HCT116 (cell line): ENCODE data around the gene TRMT1. TPM values are rescaled to one million over a fixed set of nuclear protein-coding genes. Genes with fewer than 3 reads are reported as not detected.

ENCODE experiments used
- ATAC-seq: fragments of 200-7000 bp; cut with Tn5 transposase; 2 replicates; pipeline ENCODE4 v1.9.1; 2020; ENCODE audit warnings: mild to moderate bottlenecking, moderate library complexity
- BruUV-seq: library from RNA; stranded (reverse); fragments of 400-500 nt; replicated peaks from 2 replicates; lab custom pipeline; 2021; lab: Mats Ljungman, UMichigan
- CTCF ChIA-PET: fragments of 300-600 bp; sonication (Branson Sonifier 250); formaldehyde crosslinking; loops from one replicate; lab custom pipeline; 2021; ENCODE audit warnings: antibody characterized with exemption; lab: Charles Lee
- POLR2A ChIA-PET: fragments of 300-600, 350-600 bp; sonication (Branson Sonifier 250); formaldehyde crosslinking; loops from one replicate; lab custom pipeline; 2021; ENCODE audit warnings: antibody characterized with exemption; lab: Charles Lee
- RAD21 ChIA-PET, 2 experiments: fragments of 300-600 bp; sonication (Branson Sonifier 250); formaldehyde crosslinking; loops; one replicate each; lab custom pipeline; 2023; ENCODE audit warnings: low total read pairs in 2 of 2; ENCODE audit not compliant: uncharacterized antibody in 2 of 2, unreplicated experiment in 2 of 2, low non-redundant PET in 1 of 2; lab: Charles Lee
- DNase-seq: peaks from one replicate; pipeline ENCODE4 v3.0.0-alpha.2; 2010; ENCODE audit warnings: low read depth, low spot score
- H2AFZ ChIP-seq: fragments of 200-600 bp; shearing (Covaris generic), sonication (generic); 2 replicates; pipeline ENCODE4 v1.6.1; 2017; ENCODE audit warnings: low read depth, mixed run types, mixed read lengths, antibody characterized with exemption, low read length; ENCODE audit not compliant: poor library complexity, severe bottlenecking
- H3K27ac ChIP-seq: 2 replicates; pipeline ENCODE4 v1.5.1; 2012; ENCODE audit warnings: low read depth, low read length
- H3K27me3 ChIP-seq: fragments of 200-600 bp; sonication (generic); 2 replicates; pipeline ENCODE4 v1.6.1; 2016; ENCODE audit warnings: mixed run types, low read length, mixed read lengths; ENCODE audit not compliant: insufficient read depth
- H3K36me3 ChIP-seq, 2 experiments: fragments of 200-500 bp in 1 of 2; fragments of 200-600 bp in 1 of 2; sonication (Bioruptor generic) in 1 of 2; sonication (generic) in 1 of 2; 2 replicates each; pipeline versions ENCODE4 v1.5.1 to v1.6.1; 2014 to 2016; ENCODE audit warnings: low read length in 2 of 2, inconsistent platforms in 1 of 2, mixed read lengths in 1 of 2, mixed run types in 1 of 2; ENCODE audit not compliant: insufficient read depth in 2 of 2, control insufficient read depth in 1 of 2
- H3K4me1 ChIP-seq, 2 experiments: fragments of 200-600 bp in 1 of 2; sonication (generic) in 1 of 2; 2 replicates each; pipeline versions ENCODE4 v1.5.1 to v1.6.1; 2012 to 2017; ENCODE audit warnings: low read length in 2 of 2, inconsistent platforms in 1 of 2, mild to moderate bottlenecking in 1 of 2, mixed read lengths in 1 of 2, mixed run types in 1 of 2, moderate library complexity in 1 of 2; ENCODE audit not compliant: insufficient read depth in 2 of 2, control insufficient read depth in 1 of 2
- H3K4me2 ChIP-seq: fragments of 200-600 bp; sonication (generic); 2 replicates; pipeline ENCODE4 v1.6.1; 2017; ENCODE audit warnings: mixed run types, low read length, mixed read lengths
- H3K4me3 ChIP-seq, 2 experiments: fragments of 200-600 bp in 1 of 2; sonication (generic) in 1 of 2; replicated peaks in 1 of 2; 2 replicates each; pipeline ENCODE4 v1.5.1; 2011 to 2016; ENCODE audit warnings: low read length in 2 of 2, control low read depth in 1 of 2, low read depth in 1 of 2, mild to moderate bottlenecking in 1 of 2, mixed read lengths in 1 of 2, mixed run types in 1 of 2
- H3K79me2 ChIP-seq: fragments of 200-600 bp; sonication (generic); 2 replicates; pipeline ENCODE4 v1.6.1; 2017; ENCODE audit warnings: mild to moderate bottlenecking, mixed run types, low read length, moderate library complexity, mixed read lengths; ENCODE audit not compliant: insufficient read depth
- H3K9ac ChIP-seq: fragments of 200-600 bp; sonication (generic); 2 replicates; pipeline ENCODE4 v1.6.1; 2016; ENCODE audit warnings: low read length, mixed read lengths
- H3K9me2 ChIP-seq: fragments of 200-600 bp; sonication (generic), shearing (Covaris generic); 2 replicates; pipeline ENCODE4 v1.6.1; 2017; ENCODE audit warnings: mixed run types, mild to moderate bottlenecking, moderate library complexity; ENCODE audit not compliant: insufficient read depth
- H3K9me3 ChIP-seq, 2 experiments: fragments of 200-500 bp in 1 of 2; fragments of 200-600 bp in 1 of 2; sonication (Bioruptor generic) in 1 of 2; sonication (generic) in 1 of 2; 2 replicates each; pipeline ENCODE4 v1.6.1; 2014 to 2017; ENCODE audit warnings: low read length in 2 of 2, mixed read lengths in 2 of 2, inconsistent platforms in 1 of 2, low read depth in 1 of 2, mild to moderate bottlenecking in 1 of 2, mixed run types in 1 of 2, moderate library complexity in 1 of 2; ENCODE audit not compliant: control insufficient read depth in 1 of 2, insufficient read depth in 1 of 2
- H4K20me1 ChIP-seq: fragments of 200-600 bp; sonication (generic), shearing (Covaris generic); 2 replicates; pipeline ENCODE4 v1.6.1; 2017; ENCODE audit warnings: mixed run types, mild to moderate bottlenecking, moderate library complexity; ENCODE audit not compliant: insufficient read depth
- CEBPB ChIP-seq: IDR thresholded peaks from 2 replicates; pipeline ENCODE4 v1.6.1; 2012; ENCODE audit warnings: low read depth
- EGR1 ChIP-seq: IDR thresholded peaks from 2 replicates; pipeline ENCODE4 v1.6.1; 2012; ENCODE audit warnings: low read depth
- EZH2 ChIP-seq: fragments of 200-600 bp; sonication (generic); IDR thresholded peaks from 2 replicates; pipeline ENCODE4 v1.6.1; 2017; ENCODE audit warnings: antibody characterized with exemption, mixed run types
- EZH2phosphoT487 ChIP-seq: fragments of 200-600 bp; IDR thresholded peaks from 2 replicates; pipeline ENCODE4 v1.6.1; 2018; ENCODE audit warnings: antibody characterized with exemption, borderline replicate concordance
- FOSL1 ChIP-seq: IDR thresholded peaks from 2 replicates; pipeline ENCODE4 v1.6.1; 2012; ENCODE audit warnings: low read depth
- JUND ChIP-seq: IDR thresholded peaks from 2 replicates; pipeline ENCODE4 v1.6.1; 2012
- POLR2A ChIP-seq: IDR thresholded peaks from 2 replicates; pipeline ENCODE4 v1.7.0; 2011; ENCODE audit warnings: borderline replicate concordance; ENCODE audit not compliant: insufficient read depth, insufficient read length; ENCODE audit errors: extremely low read depth
- POLR2AphosphoS5 ChIP-seq: IDR thresholded peaks from 2 replicates; pipeline ENCODE4 v1.6.1; 2011; ENCODE audit warnings: mild to moderate bottlenecking, low read depth, low read length, moderate library complexity
- RAD21 ChIP-seq: IDR thresholded peaks from 2 replicates; pipeline ENCODE4 v1.6.1; 2012; ENCODE audit warnings: low read depth, mild to moderate bottlenecking
- SIN3A ChIP-seq: IDR thresholded peaks from 2 replicates; pipeline ENCODE4 v1.6.1; 2012; ENCODE audit warnings: low read depth
- SRF ChIP-seq: IDR thresholded peaks from 2 replicates; pipeline ENCODE4 v1.6.1; 2012; ENCODE audit warnings: low read depth
- TCF7L2 ChIP-seq: IDR thresholded peaks from 2 replicates; pipeline ENCODE4 v1.7.0; 2011; ENCODE audit warnings: borderline replicate concordance, inconsistent platforms; ENCODE audit not compliant: insufficient read depth, insufficient read length; ENCODE audit errors: extremely low read depth
- ZFX ChIP-seq: fragments of 450-650 bp; IDR thresholded peaks from 2 replicates; pipeline ENCODE4 v1.6.1; 2017
- intact Hi-C: fragments of 100-400 bp; cut with micrococcal nuclease; formaldehyde crosslinking; loops from 2 replicates; pipeline ENCODE4 v1.10.0; 2022
- total RNA-seq: library from RNA; stranded (reverse); gene quantifications from one replicate; pipeline ENCODE4 v1.2.1, GENCODE V29; 2021; ENCODE audit not compliant: unreplicated experiment
- TF ChIP-seq, protein P1 (sequence below): IDR thresholded peaks from 2 replicates; pipeline ENCODE4 v1.6.1; 2012
- TF ChIP-seq, protein P2 (sequence below): IDR thresholded peaks from 2 replicates; pipeline ENCODE4 v1.6.1; 2012; ENCODE audit warnings: low read depth

TRMT1 gene
- total RNA-seq, 1 experiment from 2014 or later, result 84.4 TPM

GRCh38 chr19:13060233-13060963 lies 56.1 kb downstream of the TRMT1 start:
- Histone ChIP-seq H3K9me3 (no peaks in the 10 kb centered on the region), H2AFZ (peak overlapping the region; percentile 91), H3K4me3 (peak overlapping the region; percentile 51 to 66), H3K4me2 (peak overlapping the region; percentile 100), H3K27me3 (no peaks in the 10 kb centered on the region), H3K9me2 (no peaks in the 10 kb centered on the region), H4K20me1 (no peaks in the 10 kb centered on the region), H3K27ac (peak overlapping the region; percentile 78), H3K9ac (peak overlapping the region; percentile 68), H3K4me1 (peaks cover 50 to 64% of the 10 kb centered on the region in 2 experiments), H3K36me3 (no peaks in the 10 kb centered on the region), H3K79me2 (no peaks in the 10 kb centered on the region)
- TF ChIP-seq FOSL1, result no peak
- no peak for TF ChIP-seq SRF
- no peak for TF ChIP-seq EZH2
- TF ChIP-seq JUND, result no peak
- DNase-seq (no peak), ATAC-seq (peak; percentile 50)
- ChIA-PET RAD21 (interaction anchor here (0.6 to 4.5 kb wide), 17 partner anchors 10 to 211 kb away, joined by 3 to 30 read pairs (median 5); no protein-coding TSS in a partner anchor), CTCF (interaction anchor here (0.6 to 8.6 kb wide), 23 partner anchors 7 to 95 kb away, joined by 3 to 155 read pairs (median 6); no protein-coding TSS in a partner anchor), POLR2A (interaction anchor here (0.8 to 1.9 kb wide), 6 partner anchors 16 to 127 kb away, joined by 3 to 8 read pairs (median 4); partner anchors contain the start of gene FARSA)
- intact Hi-C loops, result no loop called here
- BruUV-seq, result no TSS peak

GRCh38 chr19:13058951-13059660 lies 57.4 kb downstream of the TRMT1 start:
- RAD21 ChIA-PET, result interaction anchor here (1.0 to 4.5 kb wide), 3 partner anchors 26 to 82 kb away, joined by 4 to 30 read pairs (median 20); no protein-coding TSS in a partner anchor
- no peak for ATAC-seq
- Histone ChIP-seq H3K4me1 (peaks cover 61 to 77% of the 10 kb centered on the region in 2 experiments), H3K79me2 (no peaks in the 10 kb centered on the region), H3K27me3 (no peaks in the 10 kb centered on the region), H3K9ac (no peak overlapping the region), H3K4me3 (no peak overlapping the region), H3K9me3 (no peaks in the 10 kb centered on the region), H2AFZ (no peak overlapping the region), H4K20me1 (no peaks in the 10 kb centered on the region), H3K9me2 (no peaks in the 10 kb centered on the region), H3K4me2 (no peak overlapping the region), H3K36me3 (no peaks in the 10 kb centered on the region), H3K27ac (no peak overlapping the region; the same call in 1 of the 2 replicates)
- POLR2A ChIA-PET, result interaction anchor here (0.9 to 1.2 kb wide), 2 partner anchors 14 to 126 kb away, joined by 3 read pairs; partner anchors contain the start of gene FARSA
- BruUV-seq, result no TSS peak
- CTCF ChIA-PET, result interaction anchor here (0.8 to 8.6 kb wide), 8 partner anchors 15 to 94 kb away, joined by 3 to 155 read pairs (median 16); no protein-coding TSS in a partner anchor
- intact Hi-C loops, result no loop called here
- no peak for DNase-seq
- no peak for TF ChIP-seq EGR1
- TF ChIP-seq TCF7L2, result no peak
- no peak for TF ChIP-seq CEBPB
- no peak for TF ChIP-seq POLR2A
- TF ChIP-seq, protein P1, sequence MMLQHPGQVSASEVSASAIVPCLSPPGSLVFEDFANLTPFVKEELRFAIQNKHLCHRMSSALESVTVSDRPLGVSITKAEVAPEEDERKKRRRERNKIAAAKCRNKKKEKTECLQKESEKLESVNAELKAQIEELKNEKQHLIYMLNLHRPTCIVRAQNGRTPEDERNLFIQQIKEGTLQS, result no peak
- TF ChIP-seq RAD21, result no peak
- TF ChIP-seq ZFX, result no peak
- no peak for TF ChIP-seq POLR2AphosphoS5
- no peak for TF ChIP-seq EZH2
- no peak for TF ChIP-seq SIN3A
- no peak for TF ChIP-seq EZH2phosphoT487
- TF ChIP-seq, protein P2, sequence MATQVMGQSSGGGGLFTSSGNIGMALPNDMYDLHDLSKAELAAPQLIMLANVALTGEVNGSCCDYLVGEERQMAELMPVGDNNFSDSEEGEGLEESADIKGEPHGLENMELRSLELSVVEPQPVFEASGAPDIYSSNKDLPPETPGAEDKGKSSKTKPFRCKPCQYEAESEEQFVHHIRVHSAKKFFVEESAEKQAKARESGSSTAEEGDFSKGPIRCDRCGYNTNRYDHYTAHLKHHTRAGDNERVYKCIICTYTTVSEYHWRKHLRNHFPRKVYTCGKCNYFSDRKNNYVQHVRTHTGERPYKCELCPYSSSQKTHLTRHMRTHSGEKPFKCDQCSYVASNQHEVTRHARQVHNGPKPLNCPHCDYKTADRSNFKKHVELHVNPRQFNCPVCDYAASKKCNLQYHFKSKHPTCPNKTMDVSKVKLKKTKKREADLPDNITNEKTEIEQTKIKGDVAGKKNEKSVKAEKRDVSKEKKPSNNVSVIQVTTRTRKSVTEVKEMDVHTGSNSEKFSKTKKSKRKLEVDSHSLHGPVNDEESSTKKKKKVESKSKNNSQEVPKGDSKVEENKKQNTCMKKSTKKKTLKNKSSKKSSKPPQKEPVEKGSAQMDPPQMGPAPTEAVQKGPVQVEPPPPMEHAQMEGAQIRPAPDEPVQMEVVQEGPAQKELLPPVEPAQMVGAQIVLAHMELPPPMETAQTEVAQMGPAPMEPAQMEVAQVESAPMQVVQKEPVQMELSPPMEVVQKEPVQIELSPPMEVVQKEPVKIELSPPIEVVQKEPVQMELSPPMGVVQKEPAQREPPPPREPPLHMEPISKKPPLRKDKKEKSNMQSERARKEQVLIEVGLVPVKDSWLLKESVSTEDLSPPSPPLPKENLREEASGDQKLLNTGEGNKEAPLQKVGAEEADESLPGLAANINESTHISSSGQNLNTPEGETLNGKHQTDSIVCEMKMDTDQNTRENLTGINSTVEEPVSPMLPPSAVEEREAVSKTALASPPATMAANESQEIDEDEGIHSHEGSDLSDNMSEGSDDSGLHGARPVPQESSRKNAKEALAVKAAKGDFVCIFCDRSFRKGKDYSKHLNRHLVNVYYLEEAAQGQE, result no peak
